Right lobe of liver (tissue), 6 donors: ENCODE results near the gene SLC11A2. TPM values are rescaled to one million over a fixed set of nuclear protein-coding genes. Genes with fewer than 3 reads are reported as not detected.
"Not testable (repeated sequence)": the region's sequence is repeated elsewhere in the genome, so short reads cannot be mapped to it uniquely, and the experiment has no call there.

ENCODE experiments used
- ATAC-seq, 4 donors: fragments of 200-7000 bp; cut with Tn5 transposase; one replicate each; pipeline ENCODE4 v1.9.1; 2020; ENCODE audit warnings: mild to moderate bottlenecking in 4 of 4, moderate library complexity in 4 of 4
- DNase-seq, 3 donors: peaks; one replicate each; pipeline ENCODE4 v3.0.0-alpha.2; 2020
- H3K27ac ChIP-seq, 3 donors: fragments of 200-600 bp; one replicate each; pipeline ENCODE4 v1.8.0; 2022
- H3K27me3 ChIP-seq, 2 donors: fragments of 200-600 bp; one replicate each; pipeline ENCODE4 v1.8.0; 2022
- H3K36me3 ChIP-seq, 4 donors: fragments of 200-600 bp; sonication (generic) in 1 of 4; one replicate each; pipeline versions ENCODE4 v1.5.1 to v1.8.0; 2017 to 2022; ENCODE audit warnings: control low read depth in 1 of 4
- H3K4me1 ChIP-seq, 4 donors: fragments of 200-600 bp; sonication (generic) in 1 of 4; one replicate each; pipeline versions ENCODE4 v1.5.1 to v1.8.0; 2017 to 2022; ENCODE audit warnings: control low read depth in 1 of 4
- H3K4me3 ChIP-seq, 3 donors: fragments of 200-600 bp; one replicate each; pipeline ENCODE4 v1.8.0; 2022
- H3K9me3 ChIP-seq, 4 donors: fragments of 200-600 bp; sonication (generic) in 1 of 4; one replicate each; pipeline versions ENCODE4 v1.5.1 to v1.8.0; 2017 to 2022; ENCODE audit warnings: control low read depth in 1 of 4
- POLR2A ChIP-seq: fragments of 450-650 bp; IDR thresholded peaks from one replicate; pipeline ENCODE4 v1.6.1; 2017; ENCODE audit warnings: antibody characterized with exemption, mild to moderate bottlenecking
- WGBS: methylation state at CpG from one replicate; pipeline ENCODE4 v1.1.6; 2018; ENCODE audit warnings: low coverage, low lambda C conversion rate; ENCODE audit not compliant: insufficient coverage; ENCODE audit errors: missing lambda C conversion rate; 5-methylcytosine and 5-hydroxymethylcytosine counted together
- intact Hi-C, 2 donors: fragments of 100-400 bp; cut with DNase I; formaldehyde crosslinking; loops; one replicate each; pipeline versions ENCODE4 v1.11.2 to v1.14.1; 2022
- total RNA-seq, 6 experiments: library from RNA; depleted of rRNA in 2 of 6; stranded (reverse); fragments of >200 nt in 2 of 6; fragmentation: NEBNext Ultra II Directional in 3 of 6; extraction: Animal tissue kit (Norgen Biotek cat#: 25700) in 3 of 6; gene quantifications; one replicate each; pipeline versions ENCODE4 v1.1.0 to v1.2.4, GENCODE V29; 2016 to 2023
- TF ChIP-seq, protein P1 (sequence below), 4 donors: fragments of 200-600 bp in 3 of 4; fragments of 450-650 bp in 1 of 4; IDR thresholded peaks; one replicate each; pipeline versions ENCODE4 v1.5.1 to v1.8.0; 2016 to 2022; ENCODE audit warnings: antibody characterized with exemption in 4 of 4, mild to moderate bottlenecking in 2 of 4
- donor health status: DM: no; HTN: yes; CAD: no.
- donor health status: DM: no; HTN: no; CAD: no.
- donor health status: DM: no; HTN: no; CAD: no.
- donor health status: DM: no; HTN: yes; CAD: no.
- donor health status: DM: no; HTN: yes; CAD: no.

The SLC11A2 gene
- total RNA-seq, 6 experiments from 2014 or later: 27.8 to 51.6 (median 34.2) TPM

DNA sequence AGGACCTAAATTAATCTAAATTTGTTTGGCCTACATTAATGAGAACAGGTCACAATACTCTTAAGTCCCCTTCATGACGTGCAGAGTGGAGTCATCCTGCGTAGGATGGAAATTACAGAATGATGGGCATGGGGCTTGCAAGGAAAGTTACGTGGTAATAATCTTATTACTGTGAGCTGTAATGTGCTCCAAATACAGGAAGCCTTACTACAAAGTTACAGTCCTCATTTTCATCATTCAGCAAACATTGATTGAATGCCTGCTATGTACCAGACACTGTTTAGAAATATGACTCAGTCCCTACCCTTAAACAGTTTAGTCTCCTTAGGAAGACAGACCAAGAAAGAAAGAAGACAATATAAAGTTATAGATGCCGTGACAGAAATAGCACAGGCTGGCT, 64.5 kb downstream of the SLC11A2 start:
- WGBS: 95% methylated on average over 4 of the region's 4 CpGs
- intact Hi-C loops: no loop called here
- Histone ChIP-seq H3K4me3 (no peak overlapping the region), H3K27me3 (no peaks in the 10 kb centered on the region), H3K4me1 (no peaks in the 10 kb centered on the region), H3K36me3 (no peaks in the 10 kb centered on the region), H3K27ac (no peak overlapping the region), H3K9me3 (no peaks in the 10 kb centered on the region)
- TF ChIP-seq, protein P1, sequence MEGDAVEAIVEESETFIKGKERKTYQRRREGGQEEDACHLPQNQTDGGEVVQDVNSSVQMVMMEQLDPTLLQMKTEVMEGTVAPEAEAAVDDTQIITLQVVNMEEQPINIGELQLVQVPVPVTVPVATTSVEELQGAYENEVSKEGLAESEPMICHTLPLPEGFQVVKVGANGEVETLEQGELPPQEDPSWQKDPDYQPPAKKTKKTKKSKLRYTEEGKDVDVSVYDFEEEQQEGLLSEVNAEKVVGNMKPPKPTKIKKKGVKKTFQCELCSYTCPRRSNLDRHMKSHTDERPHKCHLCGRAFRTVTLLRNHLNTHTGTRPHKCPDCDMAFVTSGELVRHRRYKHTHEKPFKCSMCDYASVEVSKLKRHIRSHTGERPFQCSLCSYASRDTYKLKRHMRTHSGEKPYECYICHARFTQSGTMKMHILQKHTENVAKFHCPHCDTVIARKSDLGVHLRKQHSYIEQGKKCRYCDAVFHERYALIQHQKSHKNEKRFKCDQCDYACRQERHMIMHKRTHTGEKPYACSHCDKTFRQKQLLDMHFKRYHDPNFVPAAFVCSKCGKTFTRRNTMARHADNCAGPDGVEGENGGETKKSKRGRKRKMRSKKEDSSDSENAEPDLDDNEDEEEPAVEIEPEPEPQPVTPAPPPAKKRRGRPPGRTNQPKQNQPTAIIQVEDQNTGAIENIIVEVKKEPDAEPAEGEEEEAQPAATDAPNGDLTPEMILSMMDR (IDR thresholded peaks at IDR 0.05): no peak
- TF ChIP-seq POLR2A: no peak
- DNase-seq (no peak), ATAC-seq (no peak)

DNA sequence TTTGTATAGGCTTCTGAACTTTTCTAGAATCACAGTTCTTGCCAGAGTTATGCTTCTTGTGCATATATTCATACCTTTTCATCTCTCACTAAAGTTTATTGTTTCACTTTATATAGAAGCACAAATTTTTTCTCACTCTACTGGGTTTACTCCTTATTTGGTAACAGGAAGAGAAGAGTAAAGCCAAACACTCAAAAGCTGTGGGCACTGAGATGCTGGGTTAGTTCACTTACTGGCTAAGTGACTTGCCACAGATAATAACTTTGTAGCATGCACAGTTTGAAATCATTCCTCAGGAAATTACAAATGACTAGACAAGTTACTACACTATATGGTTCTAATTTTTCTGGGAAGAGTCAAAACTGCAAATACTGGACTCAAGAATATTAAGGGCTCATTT, 66.1 kb downstream of the SLC11A2 start:
- no peak overlapping the region for H3K27ac ChIP-seq
- intact Hi-C loops: no loop called here
- no peaks in the 10 kb centered on the region for H3K36me3 ChIP-seq

DNA sequence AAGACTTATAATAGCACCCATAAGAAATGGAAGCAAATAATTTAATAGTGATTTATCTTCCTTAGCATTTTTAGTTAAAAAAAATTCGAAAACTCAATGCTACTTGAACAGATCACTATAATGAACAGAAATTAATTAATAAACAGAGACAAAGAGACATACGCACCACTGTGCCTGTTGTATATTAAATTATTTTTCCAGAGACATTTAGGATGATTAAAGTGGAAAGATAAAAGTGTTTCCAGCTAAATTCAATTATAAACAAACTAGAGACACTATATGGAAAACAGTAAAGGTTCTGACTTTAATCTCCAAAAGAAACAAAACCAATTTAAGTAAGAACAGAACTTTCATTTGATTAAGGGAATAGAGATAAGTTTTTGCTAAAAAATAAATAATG, 70.5 kb downstream of the SLC11A2 start:
- no peaks in the 10 kb centered on the region for H3K27me3 ChIP-seq
- no peak overlapping the region for H3K27ac ChIP-seq
- no peaks in the 10 kb centered on the region for H3K4me1 ChIP-seq
- intact Hi-C loops: no loop called here
- TF ChIP-seq POLR2A: no peak
- TF ChIP-seq, protein P1 (IDR thresholded peaks at IDR 0.05): no peak
- H3K4me3 ChIP-seq: no peak overlapping the region
- ATAC-seq (no peak), DNase-seq (no peak)
- H3K36me3 ChIP-seq: no peaks in the 10 kb centered on the region
- no peaks in the 10 kb centered on the region for H3K9me3 ChIP-seq
- whole genome bisulfite sequencing: 86% methylated on average over 2 of the region's 2 CpGs

More for the DNA sequence above, 66.1 kb downstream of the SLC11A2 start:
- Histone ChIP-seq H3K4me1 (no peaks in the 10 kb centered on the region), H3K4me3 (no peak overlapping the region), H3K27me3 (no peaks in the 10 kb centered on the region), H3K9me3 (no peaks in the 10 kb centered on the region)
- DNase-seq: no peak
- ATAC-seq: no peak
- TF ChIP-seq, protein P1 (IDR thresholded peaks at IDR 0.05): no peak
- no peak for TF ChIP-seq POLR2A

DNA sequence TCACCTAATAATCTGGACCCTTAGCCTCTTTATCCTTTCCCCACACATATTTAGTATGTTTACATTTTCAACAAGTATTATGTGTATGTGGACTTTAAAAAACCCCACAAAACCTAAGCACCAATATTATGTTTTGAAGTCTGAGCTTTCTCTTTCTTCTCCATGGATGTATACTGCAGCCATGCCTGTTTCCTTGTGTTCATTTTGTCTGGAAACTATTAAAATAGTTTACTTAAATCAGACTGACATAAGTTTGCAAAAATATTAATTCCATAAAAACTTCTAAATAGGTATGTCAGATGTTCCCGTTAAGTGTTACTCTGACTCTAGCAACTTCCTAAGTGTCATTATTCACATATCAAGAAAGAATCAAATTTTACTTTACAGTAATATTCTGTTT, 70.9 kb downstream of the SLC11A2 start:
- no peaks in the 10 kb centered on the region for H3K4me1 ChIP-seq
- H3K9me3 ChIP-seq: no peaks in the 10 kb centered on the region
- H3K4me3 ChIP-seq: no peak overlapping the region
- WGBS: 75% methylated on average over 1 of the region's 1 CpG
- H3K27me3 ChIP-seq: no peaks in the 10 kb centered on the region
- TF ChIP-seq, protein P1 (IDR thresholded peaks at IDR 0.05): no peak
- no peak for TF ChIP-seq POLR2A
- intact Hi-C loops: no loop called here
- ATAC-seq: no peak
- H3K36me3 ChIP-seq: no peaks in the 10 kb centered on the region
- DNase-seq: no peak
- no peak overlapping the region for H3K27ac ChIP-seq

DNA sequence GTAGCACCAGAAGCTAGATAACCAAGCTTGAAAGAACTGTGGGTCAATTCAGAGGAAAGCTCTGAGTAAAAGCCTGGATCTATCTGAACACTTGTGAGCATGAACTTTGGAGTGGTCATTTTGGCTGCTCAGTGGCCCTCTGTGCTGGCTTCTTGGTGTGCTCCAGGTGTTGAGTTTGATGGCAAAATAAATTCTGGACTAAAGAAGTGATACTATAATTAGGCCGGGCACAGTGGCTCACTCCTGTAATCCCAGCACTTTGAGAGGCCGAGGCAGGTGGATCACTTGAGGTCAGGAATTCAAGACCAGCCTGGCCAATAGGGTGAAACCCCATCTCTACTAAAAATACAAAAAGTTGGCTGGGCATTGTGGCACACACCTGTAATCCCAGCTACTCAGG, 71.4 kb downstream of the SLC11A2 start:
- DNase-seq, H3K36me3 ChIP-seq, H3K4me3 ChIP-seq, H3K4me1 ChIP-seq, ATAC-seq, H3K9me3 ChIP-seq, intact Hi-C loops, H3K27ac ChIP-seq, H3K27me3 ChIP-seq: not testable (repeated sequence)
- WGBS: 100% methylated on average over 2 of the region's 2 CpGs
